GM12878 (cell line): ENCODE results near the gene THTPA. TPM values are rescaled to one million over a fixed set of nuclear protein-coding genes. Genes with fewer than 3 reads are reported as not detected.
A peak's percentile ranks its signal among the peaks of the same experiment; 100 is the strongest.

ENCODE experiments used
- MYC ChIP-seq: IDR thresholded peaks from 2 replicates; pipeline ENCODE4 v1.6.1; 2011; ENCODE audit warnings: mild to moderate bottlenecking, low read length, moderate library complexity, inconsistent platforms; ENCODE audit not compliant: insufficient read depth, insufficient replicate concordance, insufficient read length, severe bottlenecking
- RAD21 ChIP-seq: IDR thresholded peaks from 2 replicates; pipeline ENCODE4 v1.6.1; 2011; ENCODE audit warnings: mild to moderate bottlenecking, low read depth, low read length, moderate library complexity; ENCODE audit not compliant: insufficient read depth
- RFX5 ChIP-seq: IDR thresholded peaks from 2 replicates; pipeline ENCODE4 v1.6.1; 2011; ENCODE audit warnings: low read depth, low read length, improper control_type of control experiment
- SP1 ChIP-seq: IDR thresholded peaks from one replicate; pipeline ENCODE4 v1.6.1; 2011; ENCODE audit warnings: low read depth, low read length
- STAT3 ChIP-seq: IDR thresholded peaks from 2 replicates; pipeline ENCODE4 v1.6.1; 2011; ENCODE audit warnings: low read depth, low read length, improper control_type of control experiment
- SUPT20H ChIP-seq: IDR thresholded peaks from 2 replicates; pipeline ENCODE4 v1.6.1; 2011; ENCODE audit warnings: low read depth, mild to moderate bottlenecking, low read length, moderate library complexity, borderline replicate concordance; ENCODE audit not compliant: control insufficient read depth
- YY1 ChIP-seq: IDR thresholded peaks from 2 replicates; pipeline ENCODE4 v1.6.1; 2011; ENCODE audit warnings: low read depth, mild to moderate bottlenecking, low read length
- ZNF622 ChIP-seq: fragments of 450-650 bp; IDR thresholded peaks from 2 replicates; pipeline ENCODE4 v1.6.1; 2017; ENCODE audit warnings: mild to moderate bottlenecking, inconsistent platforms
- polyA plus RNA-seq, 11 experiments: library from polyadenylated mRNA; depleted of rRNA in 4 of 11; unstranded in 6 of 11; stranded (reverse) in 5 of 11; fragments of >200 nt; fragmentation: Nextera tagmentation in 4 of 11; fragmentation: Illumina TruSeq in 1 of 11; extraction: Ambion mirVana in 4 of 11; extraction: Trizol in 1 of 11; gene quantifications; 1 replicate in 1 of 11; 2 replicates in 10 of 11; pipeline versions ENCODE4 v1.2.1 to v1.2.3, GENCODE V29; 2011 to 2016; ENCODE audit warnings: inconsistent platforms in 2 of 11, missing spikeins in 2 of 11, low read depth in 1 of 11
- total RNA-seq, 4 experiments: library from RNA; depleted of rRNA in 3 of 4; stranded (reverse); fragments of >200 nt in 3 of 4; fragmentation: Illumina TruSeq in 1 of 4; extraction: Trizol in 1 of 4; gene quantifications; 2 replicates each; pipeline versions ENCODE4 v1.2.1 to v1.2.3, GENCODE V29; 2013 to 2021
- TF ChIP-seq, protein P1 (sequence below): fragments of 450-650 bp; IDR thresholded peaks from 2 replicates; pipeline ENCODE4 v1.6.1; 2016; ENCODE audit warnings: mild to moderate bottlenecking, moderate library complexity, borderline replicate concordance
- TF ChIP-seq, protein P2 (sequence below), 3 experiments: IDR thresholded peaks in 2 of 3; conservative IDR thresholded peaks in 1 of 3; 2 replicates each; pipeline ENCODE4 v1.5.1; 2011; ENCODE audit warnings: low read depth in 3 of 3, low read length in 3 of 3, mild to moderate bottlenecking in 3 of 3, control low read depth in 2 of 3, moderate library complexity in 2 of 3, inconsistent platforms in 1 of 3, mixed read lengths in 1 of 3; ENCODE audit not compliant: control insufficient read depth in 2 of 3, insufficient read depth in 1 of 3; ENCODE audit errors: extremely low read depth in 1 of 3
- TF ChIP-seq, protein P3 (sequence below): fragments of 450-650 bp; formaldehyde crosslinking; IDR thresholded peaks from 2 replicates; pipeline ENCODE4 v1.4.0; 2022; ENCODE audit warnings: mild to moderate bottlenecking, moderate library complexity

The THTPA gene
- total and polyA plus RNA-seq, 10 of the 15 experiments (the other 5 are each of a cell fraction or from before 2014, with no cell fraction given): 3.1 to 24.9 (median 12.8) TPM

DNA sequence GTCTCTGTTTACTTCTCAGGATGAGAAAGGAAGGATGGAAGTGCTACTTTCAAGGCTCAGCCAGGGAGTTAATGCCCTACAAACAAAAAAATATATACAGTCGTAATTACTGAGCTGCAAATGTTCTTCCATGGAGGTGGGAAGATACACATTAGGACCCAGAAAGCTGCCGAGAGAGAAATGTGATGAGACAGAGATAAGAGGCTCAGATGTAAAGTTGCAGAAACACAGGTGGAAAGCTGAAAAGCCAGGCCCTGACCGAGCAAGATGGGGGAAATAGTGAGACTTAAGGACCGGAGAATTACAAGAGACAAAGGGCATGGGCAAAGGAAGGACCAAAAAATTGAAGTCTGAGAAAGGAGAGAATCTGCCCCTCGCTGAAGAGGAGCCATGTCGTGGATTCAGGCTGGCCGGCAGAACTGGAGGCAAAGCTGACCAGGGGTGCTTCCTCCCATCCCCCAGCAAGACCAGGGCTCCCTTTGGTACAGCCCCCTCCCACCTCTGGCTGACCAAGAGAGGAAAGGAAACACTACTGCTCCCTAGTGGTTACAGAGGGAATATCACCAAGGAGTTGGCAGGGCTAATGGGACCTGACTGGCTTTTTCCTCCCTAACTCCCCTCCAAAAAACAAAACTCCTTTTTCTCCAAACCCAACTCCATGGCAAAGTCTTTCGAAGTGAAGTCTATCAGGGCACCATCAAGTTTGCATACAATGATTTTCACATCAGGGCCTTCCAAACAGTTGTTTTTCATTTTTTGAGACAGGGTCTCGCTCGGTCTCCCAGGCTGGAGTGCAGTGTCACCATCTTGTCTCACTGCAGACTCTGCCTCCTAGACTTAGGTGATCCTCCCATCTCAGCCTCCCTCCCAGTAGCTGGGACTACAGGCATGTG is 16.6 kb upstream of the THTPA start (continued):
- TF ChIP-seq, protein P1, sequence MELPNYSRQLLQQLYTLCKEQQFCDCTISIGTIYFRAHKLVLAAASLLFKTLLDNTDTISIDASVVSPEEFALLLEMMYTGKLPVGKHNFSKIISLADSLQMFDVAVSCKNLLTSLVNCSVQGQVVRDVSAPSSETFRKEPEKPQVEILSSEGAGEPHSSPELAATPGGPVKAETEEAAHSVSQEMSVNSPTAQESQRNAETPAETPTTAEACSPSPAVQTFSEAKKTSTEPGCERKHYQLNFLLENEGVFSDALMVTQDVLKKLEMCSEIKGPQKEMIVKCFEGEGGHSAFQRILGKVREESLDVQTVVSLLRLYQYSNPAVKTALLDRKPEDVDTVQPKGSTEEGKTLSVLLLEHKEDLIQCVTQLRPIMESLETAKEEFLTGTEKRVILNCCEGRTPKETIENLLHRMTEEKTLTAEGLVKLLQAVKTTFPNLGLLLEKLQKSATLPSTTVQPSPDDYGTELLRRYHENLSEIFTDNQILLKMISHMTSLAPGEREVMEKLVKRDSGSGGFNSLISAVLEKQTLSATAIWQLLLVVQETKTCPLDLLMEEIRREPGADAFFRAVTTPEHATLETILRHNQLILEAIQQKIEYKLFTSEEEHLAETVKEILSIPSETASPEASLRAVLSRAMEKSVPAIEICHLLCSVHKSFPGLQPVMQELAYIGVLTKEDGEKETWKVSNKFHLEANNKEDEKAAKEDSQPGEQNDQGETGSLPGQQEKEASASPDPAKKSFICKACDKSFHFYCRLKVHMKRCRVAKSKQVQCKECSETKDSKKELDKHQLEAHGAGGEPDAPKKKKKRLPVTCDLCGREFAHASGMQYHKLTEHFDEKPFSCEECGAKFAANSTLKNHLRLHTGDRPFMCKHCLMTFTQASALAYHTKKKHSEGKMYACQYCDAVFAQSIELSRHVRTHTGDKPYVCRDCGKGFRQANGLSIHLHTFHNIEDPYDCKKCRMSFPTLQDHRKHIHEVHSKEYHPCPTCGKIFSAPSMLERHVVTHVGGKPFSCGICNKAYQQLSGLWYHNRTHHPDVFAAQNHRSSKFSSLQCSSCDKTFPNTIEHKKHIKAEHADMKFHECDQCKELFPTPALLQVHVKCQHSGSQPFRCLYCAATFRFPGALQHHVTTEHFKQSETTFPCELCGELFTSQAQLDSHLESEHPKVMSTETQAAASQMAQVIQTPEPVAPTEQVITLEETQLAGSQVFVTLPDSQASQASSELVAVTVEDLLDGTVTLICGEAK: no peak
- TF ChIP-seq STAT3 (no peak), RAD21 (peak; percentile 61), ZNF622 (no peak), RFX5 (no peak), SUPT20H (no peak), SP1 (no peak), YY1 (0 out of 2 replicates have a peak, but pooled peaks have one; percentile 16), MYC (no peak)
- TF ChIP-seq, protein P2, sequence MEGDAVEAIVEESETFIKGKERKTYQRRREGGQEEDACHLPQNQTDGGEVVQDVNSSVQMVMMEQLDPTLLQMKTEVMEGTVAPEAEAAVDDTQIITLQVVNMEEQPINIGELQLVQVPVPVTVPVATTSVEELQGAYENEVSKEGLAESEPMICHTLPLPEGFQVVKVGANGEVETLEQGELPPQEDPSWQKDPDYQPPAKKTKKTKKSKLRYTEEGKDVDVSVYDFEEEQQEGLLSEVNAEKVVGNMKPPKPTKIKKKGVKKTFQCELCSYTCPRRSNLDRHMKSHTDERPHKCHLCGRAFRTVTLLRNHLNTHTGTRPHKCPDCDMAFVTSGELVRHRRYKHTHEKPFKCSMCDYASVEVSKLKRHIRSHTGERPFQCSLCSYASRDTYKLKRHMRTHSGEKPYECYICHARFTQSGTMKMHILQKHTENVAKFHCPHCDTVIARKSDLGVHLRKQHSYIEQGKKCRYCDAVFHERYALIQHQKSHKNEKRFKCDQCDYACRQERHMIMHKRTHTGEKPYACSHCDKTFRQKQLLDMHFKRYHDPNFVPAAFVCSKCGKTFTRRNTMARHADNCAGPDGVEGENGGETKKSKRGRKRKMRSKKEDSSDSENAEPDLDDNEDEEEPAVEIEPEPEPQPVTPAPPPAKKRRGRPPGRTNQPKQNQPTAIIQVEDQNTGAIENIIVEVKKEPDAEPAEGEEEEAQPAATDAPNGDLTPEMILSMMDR (IDR thresholded peaks at IDR 0.05 in 2 of 3, conservative IDR thresholded peaks at IDR 0.05 in 1 of 3; ENCODE audit: control insufficient read depth in 2 of 3, extremely low read depth in 1 of 3, insufficient read depth in 1 of 3, low read depth in 3 of 3, low read length in 3 of 3): peak; percentile 68 to 85 (median 84)
- TF ChIP-seq, protein P3, sequence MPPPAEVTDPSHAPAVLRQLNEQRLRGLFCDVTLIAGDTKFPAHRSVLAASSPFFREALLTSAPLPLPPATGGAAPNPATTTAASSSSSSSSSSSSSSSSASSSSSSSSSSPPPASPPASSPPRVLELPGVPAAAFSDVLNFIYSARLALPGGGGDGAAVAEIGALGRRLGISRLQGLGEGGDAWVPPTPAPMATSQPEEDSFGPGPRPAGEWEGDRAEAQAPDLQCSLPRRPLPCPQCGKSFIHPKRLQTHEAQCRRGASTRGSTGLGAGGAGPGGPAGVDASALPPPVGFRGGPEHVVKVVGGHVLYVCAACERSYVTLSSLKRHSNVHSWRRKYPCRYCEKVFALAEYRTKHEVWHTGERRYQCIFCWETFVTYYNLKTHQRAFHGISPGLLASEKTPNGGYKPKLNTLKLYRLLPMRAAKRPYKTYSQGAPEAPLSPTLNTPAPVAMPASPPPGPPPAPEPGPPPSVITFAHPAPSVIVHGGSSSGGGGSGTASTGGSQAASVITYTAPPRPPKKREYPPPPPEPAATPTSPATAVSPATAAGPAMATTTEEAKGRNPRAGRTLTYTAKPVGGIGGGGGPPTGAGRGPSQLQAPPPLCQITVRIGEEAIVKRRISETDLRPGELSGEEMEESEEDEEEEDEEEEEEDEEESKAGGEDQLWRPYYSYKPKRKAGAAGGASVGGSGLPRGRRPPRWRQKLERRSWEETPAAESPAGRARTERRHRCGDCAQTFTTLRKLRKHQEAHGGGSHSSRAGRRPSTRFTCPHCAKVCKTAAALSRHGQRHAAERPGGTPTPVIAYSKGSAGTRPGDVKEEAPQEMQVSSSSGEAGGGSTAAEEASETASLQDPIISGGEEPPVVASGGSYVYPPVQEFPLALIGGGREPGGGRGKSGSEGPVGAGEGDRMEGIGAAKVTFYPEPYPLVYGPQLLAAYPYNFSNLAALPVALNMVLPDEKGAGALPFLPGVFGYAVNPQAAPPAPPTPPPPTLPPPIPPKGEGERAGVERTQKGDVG (CRISPR knock-in tag): no peak
